ENCODE data around the gene ANKH. TPM values are rescaled to one million over a fixed set of nuclear protein-coding genes. Genes with fewer than 3 reads are reported as not detected.

Gene ANKH
- total and polyA plus RNA-seq, 2 donors (not counting 1 experiment from before 2014, with no cell fraction given): 13.7 to 71.1 TPM

DNA sequence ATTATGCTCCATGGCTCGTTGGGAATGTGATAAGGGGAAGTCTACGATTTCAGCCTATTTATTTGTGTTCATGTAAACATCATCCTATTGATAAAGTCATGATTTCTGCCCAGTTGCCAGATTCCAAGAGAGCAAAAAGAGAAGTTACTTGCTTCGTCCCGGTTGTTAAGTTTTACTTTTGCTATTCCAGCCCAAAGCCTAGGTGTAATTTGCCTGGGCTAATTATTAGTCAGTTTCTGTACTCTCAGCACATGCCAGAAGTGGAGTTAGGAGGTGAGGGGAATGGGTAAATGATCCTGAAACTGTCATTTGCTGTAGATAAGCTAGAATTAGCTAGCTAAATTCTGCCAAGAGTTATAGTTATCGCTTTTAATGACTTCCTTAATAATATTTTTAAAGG lies 4.5 kb upstream of the ANKH start:
- no peaks in the 10 kb centered on the region for H3K9me3 Mint-ChIP-seq (ENCODE audit: insufficient read depth)
- no peak overlapping the region for H3K27ac Mint-ChIP-seq
- H4K20me1 ChIP-seq (ENCODE audit: control insufficient read depth, insufficient read depth, low read length, poor library complexity, severe bottlenecking): no peaks in the 10 kb centered on the region
- ATAC-seq (ENCODE audit: low read depth) (no peak), DNase-seq (no peak)
- H3K4me3 Mint-ChIP-seq: no peak overlapping the region
- H3K27me3 Mint-ChIP-seq: peaks cover 31% of the 10 kb centered on the region
- no peak overlapping the region for H3K27ac ChIP-seq (ENCODE audit: low read length in 2 of 2)
- H3K4me2 ChIP-seq (replicated peaks; ENCODE audit: low read depth, low read length, poor library complexity, severe bottlenecking): no peak overlapping the region
- no peak overlapping the region for H3K4me3 ChIP-seq (ENCODE audit: control extremely low read depth in 1 of 5, extremely low read depth in 1 of 5, insufficient read depth in 1 of 5, low read depth in 2 of 5, low read length in 4 of 5)
- H3K4me1 ChIP-seq (ENCODE audit: control insufficient read depth in 2 of 2, insufficient read depth in 2 of 2, low read length in 2 of 2): peaks cover 0 to 10% of the 10 kb centered on the region in 2 donors
- H3K79me2 ChIP-seq (ENCODE audit: control insufficient read depth, insufficient read depth, low read length): peaks cover under 1% of the 10 kb centered on the region
- peaks cover 0 to 5% (median 2%) of the 10 kb centered on the region in 4 experiments for H3K27me3 ChIP-seq (replicated peaks in 1 of 4; ENCODE audit: control extremely low read depth in 1 of 4, control insufficient read depth in 3 of 4, insufficient read depth in 4 of 4, low read length in 3 of 4)
- 67% methylated on average over 2 of the region's 5 CpGs for WGBS (ENCODE audit: insufficient coverage)
- H2AFZ ChIP-seq (ENCODE audit: insufficient read depth, low read depth, low read length, poor library complexity, severe bottlenecking): no peak overlapping the region
- POLR2A ChIA-PET: no interaction called here
- no peaks in the 10 kb centered on the region for H3K36me3 ChIP-seq (replicated peaks in 1 of 2; ENCODE audit: control extremely low read depth in 1 of 2, control insufficient read depth in 1 of 2, extremely low read depth in 1 of 2, insufficient read depth in 2 of 2, low read length in 1 of 2)
- intact Hi-C loops (cut with micrococcal nuclease): no loop called here
- CTCF ChIA-PET: interaction anchor here (0.7 to 2.0 kb wide), 2 partner anchors 127 to 149 kb away, joined by 3 to 8 read pairs; no protein-coding TSS in a partner anchor
- H3K9ac ChIP-seq (ENCODE audit: low read length): no peak overlapping the region
- no peaks in the 10 kb centered on the region for H3K4me1 Mint-ChIP-seq
- no peak for TF ChIP-seq EZH2 (IDR thresholded peaks at IDR 0.05; ENCODE audit: borderline replicate concordance, insufficient read depth, low read depth, low read length, poor library complexity, severe bottlenecking)
- no peak for TF ChIP-seq CTCF (IDR thresholded peaks at IDR 0.05)
- H3K9me3 ChIP-seq (ENCODE audit: control extremely low read depth in 1 of 3, control insufficient read depth in 2 of 3, insufficient read depth in 1 of 3, low read length in 2 of 3): no peaks in the 10 kb centered on the region

DNA sequence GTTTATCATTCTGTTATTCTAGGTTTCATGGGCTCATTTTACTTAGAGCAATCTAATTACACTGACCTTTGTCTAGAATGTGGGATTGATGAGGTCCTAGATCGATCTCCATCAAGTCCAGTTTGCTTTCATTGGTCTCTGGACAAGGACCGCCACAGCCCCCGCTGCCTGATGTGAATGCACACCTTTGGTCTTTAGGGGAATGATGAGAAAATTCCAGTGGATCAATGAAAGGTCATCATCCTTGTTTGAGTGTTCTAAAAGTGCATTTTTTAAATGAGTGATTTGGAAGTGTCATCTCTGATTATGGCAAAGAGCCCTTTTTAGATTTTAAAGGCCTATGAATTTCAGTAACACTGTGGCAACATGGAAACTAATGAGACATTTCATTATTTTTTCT lies 2.2 kb upstream of the ANKH start:
- Histone ChIP-seq H3K79me2 (ENCODE audit: control insufficient read depth, insufficient read depth, low read length) (peaks cover 5% of the 10 kb centered on the region), H2AFZ (ENCODE audit: insufficient read depth, low read depth, low read length, poor library complexity, severe bottlenecking) (no peak overlapping the region), H3K9ac (ENCODE audit: low read length) (no peak overlapping the region), H3K4me1 (ENCODE audit: control insufficient read depth in 2 of 2, insufficient read depth in 2 of 2, low read length in 2 of 2) (peaks cover 13 to 22% of the 10 kb centered on the region in 2 donors), H3K27me3 (replicated peaks in 1 of 4; ENCODE audit: control extremely low read depth in 1 of 4, control insufficient read depth in 3 of 4, insufficient read depth in 4 of 4, low read length in 3 of 4) (peaks cover 0 to 3% (median 0%) of the 10 kb centered on the region in 4 experiments), H4K20me1 (ENCODE audit: control insufficient read depth, insufficient read depth, low read length, poor library complexity, severe bottlenecking) (peaks cover 4% of the 10 kb centered on the region), H3K9me3 (ENCODE audit: control extremely low read depth in 1 of 3, control insufficient read depth in 2 of 3, insufficient read depth in 1 of 3, low read length in 2 of 3) (no peaks in the 10 kb centered on the region), H3K27ac (ENCODE audit: low read length in 2 of 2) (no peak overlapping the region), H3K4me2 (replicated peaks; ENCODE audit: low read depth, low read length, poor library complexity, severe bottlenecking) (no peak overlapping the region), H3K4me3 (ENCODE audit: control extremely low read depth in 1 of 5, extremely low read depth in 1 of 5, insufficient read depth in 1 of 5, low read depth in 2 of 5, low read length in 4 of 5) (no peak overlapping the region), H3K36me3 (replicated peaks in 1 of 2; ENCODE audit: control extremely low read depth in 1 of 2, control insufficient read depth in 1 of 2, extremely low read depth in 1 of 2, insufficient read depth in 2 of 2, low read length in 1 of 2) (no peaks in the 10 kb centered on the region)
- DNase-seq: no peak
- no peak for ATAC-seq (ENCODE audit: low read depth)
- peaks cover 22% of the 10 kb centered on the region for H3K4me1 Mint-ChIP-seq
- ChIA-PET POLR2A (no interaction called here), CTCF (interaction anchor here (1.1 to 1.9 kb wide), 6 partner anchors 73 to 188 kb away, joined by 3 to 17 read pairs (median 6); no protein-coding TSS in a partner anchor)
- intact Hi-C loops (cut with micrococcal nuclease): loop anchor here (5.0 kb wide), 1 partner anchor 531 kb away; no protein-coding TSS in a partner anchor
- H3K9me3 Mint-ChIP-seq (ENCODE audit: insufficient read depth): no peaks in the 10 kb centered on the region
- WGBS (ENCODE audit: insufficient coverage): 100% methylated on average over 3 of the region's 3 CpGs
- H3K27ac Mint-ChIP-seq: peak overlapping the region; percentile 61
- TF ChIP-seq EZH2 (IDR thresholded peaks at IDR 0.05; ENCODE audit: borderline replicate concordance, insufficient read depth, low read depth, low read length, poor library complexity, severe bottlenecking) (no peak), CTCF (IDR thresholded peaks at IDR 0.05) (no peak)
- peak overlapping the region; percentile 37 for H3K4me3 Mint-ChIP-seq
- H3K27me3 Mint-ChIP-seq: peaks cover 20% of the 10 kb centered on the region
